ENCODE data around the gene GJB6.

The GJB6 gene

GRCh38 chr13:20190481-20191310, 41.4 kb downstream of the GJB6 start:
- ATAC-seq (replicated peaks; ENCODE audit: extremely low read depth, poor library complexity, severe bottlenecking) (no peak), DNase-seq (ENCODE audit: low spot score in 2 of 2) (no peak)
- Mint-ChIP-seq H3K4me1 (peaks cover 23% of the 10 kb centered on the region), H3K9me3 (no peaks in the 10 kb centered on the region), H3K27me3 (peaks cover 45% of the 10 kb centered on the region), H3K4me3 (no peak overlapping the region), H3K27ac (ENCODE audit: low read depth) (no peak overlapping the region), H3K36me3 (ENCODE audit: insufficient read depth) (no peaks in the 10 kb centered on the region)

- Mint-ChIP-seq H3K27me3 (peaks cover 38% of the 10 kb centered on the region), H3K9me3 (no peaks in the 10 kb centered on the region), H3K4me3 (no peak overlapping the region), H3K4me1 (peaks cover 21% of the 10 kb centered on the region), H3K36me3 (ENCODE audit: insufficient read depth) (no peaks in the 10 kb centered on the region), H3K27ac (ENCODE audit: low read depth) (no peak overlapping the region)
- no peak for ATAC-seq (replicated peaks; ENCODE audit: extremely low read depth, poor library complexity, severe bottlenecking)
- DNase-seq (ENCODE audit: low spot score in 2 of 2): no peak
Measured at GRCh38 chr13:20190076-20190475, 42.0 kb downstream of the GJB6 start.

- ATAC-seq (replicated peaks; ENCODE audit: extremely low read depth, poor library complexity, severe bottlenecking): no peak
- Mint-ChIP-seq H3K27me3 (peaks cover 27% of the 10 kb centered on the region), H3K27ac (ENCODE audit: low read depth) (no peak overlapping the region)
Measured at GRCh38 chr13:20188667-20189553, 43.2 kb downstream of the GJB6 start.

GRCh38 chr13:20186771-20187170, 45.3 kb downstream of the GJB6 start:
- Mint-ChIP-seq H3K27me3 (peaks cover 32% of the 10 kb centered on the region), H3K9me3 (no peaks in the 10 kb centered on the region), H3K4me1 (no peaks in the 10 kb centered on the region), H3K4me3 (no peak overlapping the region), H3K36me3 (ENCODE audit: insufficient read depth) (no peaks in the 10 kb centered on the region), H3K27ac (ENCODE audit: low read depth) (no peak overlapping the region)
- DNase-seq (ENCODE audit: low spot score in 2 of 2): no peak
- no peak for ATAC-seq (replicated peaks; ENCODE audit: extremely low read depth, poor library complexity, severe bottlenecking)

More at GRCh38 chr13:20188667-20189553, 43.2 kb downstream of the GJB6 start:
- no peak for DNase-seq (ENCODE audit: low spot score in 2 of 2)
- H3K9me3 Mint-ChIP-seq: no peaks in the 10 kb centered on the region
- H3K36me3 Mint-ChIP-seq (ENCODE audit: insufficient read depth): no peaks in the 10 kb centered on the region
- no peak overlapping the region for H3K4me3 Mint-ChIP-seq
- H3K4me1 Mint-ChIP-seq: peaks cover 9% of the 10 kb centered on the region

GRCh38 chr13:20185366-20186056, 46.6 kb downstream of the GJB6 start:
- Mint-ChIP-seq H3K4me3 (no peak overlapping the region), H3K9me3 (no peaks in the 10 kb centered on the region), H3K4me1 (no peaks in the 10 kb centered on the region), H3K27ac (ENCODE audit: low read depth) (no peak overlapping the region), H3K36me3 (ENCODE audit: insufficient read depth) (no peaks in the 10 kb centered on the region), H3K27me3 (peaks cover 32% of the 10 kb centered on the region)
- no peak for ATAC-seq (replicated peaks; ENCODE audit: extremely low read depth, poor library complexity, severe bottlenecking)
- DNase-seq (ENCODE audit: low spot score in 2 of 2): no peak

- Mint-ChIP-seq H3K36me3 (ENCODE audit: insufficient read depth) (no peaks in the 10 kb centered on the region), H3K27ac (ENCODE audit: low read depth) (no peak overlapping the region), H3K4me3 (no peak overlapping the region), H3K9me3 (no peaks in the 10 kb centered on the region), H3K4me1 (no peaks in the 10 kb centered on the region), H3K27me3 (peaks cover 61% of the 10 kb centered on the region)
- ATAC-seq (replicated peaks; ENCODE audit: extremely low read depth, poor library complexity, severe bottlenecking) (peak; percentile 75), DNase-seq (ENCODE audit: low spot score in 2 of 2) (no peak)
Measured at GRCh38 chr13:20182231-20182846, 49.8 kb downstream of the GJB6 start.

- no peak overlapping the region for H3K27ac Mint-ChIP-seq (ENCODE audit: low read depth)
- no peaks in the 10 kb centered on the region for H3K9me3 Mint-ChIP-seq
- no peaks in the 10 kb centered on the region for H3K36me3 Mint-ChIP-seq (ENCODE audit: insufficient read depth)
- peaks cover 73% of the 10 kb centered on the region for H3K27me3 Mint-ChIP-seq
- no peak overlapping the region for H3K4me3 Mint-ChIP-seq
- no peaks in the 10 kb centered on the region for H3K4me1 Mint-ChIP-seq
- DNase-seq (ENCODE audit: low spot score in 2 of 2) (no peak), ATAC-seq (replicated peaks; ENCODE audit: extremely low read depth, poor library complexity, severe bottlenecking) (no peak)
Measured at GRCh38 chr13:20181188-20181587, 50.9 kb downstream of the GJB6 start.

GRCh38 chr13:20178156-20178555, 54.0 kb downstream of the GJB6 start:
- H3K27ac Mint-ChIP-seq (ENCODE audit: low read depth): no peak overlapping the region
- DNase-seq (ENCODE audit: low spot score in 2 of 2) (no peak), ATAC-seq (replicated peaks; ENCODE audit: extremely low read depth, poor library complexity, severe bottlenecking) (no peak)
- no peaks in the 10 kb centered on the region for H3K36me3 Mint-ChIP-seq (ENCODE audit: insufficient read depth)
- peaks cover 100% of the 10 kb centered on the region for H3K27me3 Mint-ChIP-seq
- no peaks in the 10 kb centered on the region for H3K4me1 Mint-ChIP-seq
- no peak overlapping the region for H3K4me3 Mint-ChIP-seq
- H3K9me3 Mint-ChIP-seq: no peaks in the 10 kb centered on the region

- ATAC-seq (replicated peaks; ENCODE audit: extremely low read depth, poor library complexity, severe bottlenecking) (no peak), DNase-seq (ENCODE audit: low spot score in 2 of 2) (no peak)
- no peak overlapping the region for H3K4me3 Mint-ChIP-seq
- no peaks in the 10 kb centered on the region for H3K36me3 Mint-ChIP-seq (ENCODE audit: insufficient read depth)
- no peaks in the 10 kb centered on the region for H3K9me3 Mint-ChIP-seq
- peaks cover 100% of the 10 kb centered on the region for H3K27me3 Mint-ChIP-seq
- H3K4me1 Mint-ChIP-seq: no peaks in the 10 kb centered on the region
- H3K27ac Mint-ChIP-seq (ENCODE audit: low read depth): no peak overlapping the region
Measured at GRCh38 chr13:20177049-20177831, 54.9 kb downstream of the GJB6 start.

- Mint-ChIP-seq H3K36me3 (ENCODE audit: insufficient read depth) (no peaks in the 10 kb centered on the region), H3K4me3 (no peak overlapping the region), H3K9me3 (no peaks in the 10 kb centered on the region), H3K4me1 (no peaks in the 10 kb centered on the region), H3K27ac (ENCODE audit: low read depth) (no peak overlapping the region), H3K27me3 (peaks cover 99% of the 10 kb centered on the region)
- DNase-seq (ENCODE audit: low spot score in 2 of 2) (no peak), ATAC-seq (replicated peaks; ENCODE audit: extremely low read depth, poor library complexity, severe bottlenecking) (no peak)
Measured at GRCh38 chr13:20175907-20176652, 56.0 kb downstream of the GJB6 start.

- Mint-ChIP-seq H3K4me1 (no peaks in the 10 kb centered on the region), H3K27me3 (peaks cover 97% of the 10 kb centered on the region), H3K27ac (ENCODE audit: low read depth) (no peak overlapping the region), H3K36me3 (ENCODE audit: insufficient read depth) (no peaks in the 10 kb centered on the region), H3K9me3 (no peaks in the 10 kb centered on the region), H3K4me3 (no peak overlapping the region)
- DNase-seq (ENCODE audit: low spot score in 2 of 2) (no peak), ATAC-seq (replicated peaks; ENCODE audit: extremely low read depth, poor library complexity, severe bottlenecking) (no peak)
Measured at GRCh38 chr13:20175406-20175794, 56.7 kb downstream of the GJB6 start.
